Body of pancreas (tissue), 4 donors: Measurements from ENCODE around the gene PTPRB. TPM values are rescaled to one million over a fixed set of nuclear protein-coding genes. Genes with fewer than 3 reads are reported as not detected.
"Not testable (repeated sequence)": the region's sequence is repeated elsewhere in the genome, so short reads cannot be mapped to it uniquely, and the experiment has no call there.

Experiments
- ATAC-seq: fragments of 150-250 bp; one replicate; pipeline ENCODE4 v1.9.1; 2016
- DNase-seq, 4 donors: peaks; one replicate each; pipeline ENCODE4 v3.0.0-alpha.2; 2019
- H3K27ac ChIP-seq, 4 donors: fragments of 200-600 bp; sonication (generic); 1 replicate in 3 of 4; 2 replicates in 1 of 4; pipeline versions ENCODE4 v1.5.1 to v1.6.1; 2016 to 2019; ENCODE audit warnings: mild to moderate bottlenecking in 1 of 4, mixed read lengths in 1 of 4, moderate library complexity in 1 of 4
- H3K27me3 ChIP-seq, 2 donors: fragments of 200-600 bp; sonication (generic); one replicate each; pipeline ENCODE4 v1.6.0; 2016; ENCODE audit warnings: mild to moderate bottlenecking in 1 of 2
- H3K36me3 ChIP-seq, 2 donors: fragments of 200-600 bp; sonication (generic); replicated peaks in 1 of 2; 2 replicates each; pipeline ENCODE4 v1.5.1; 2016; ENCODE audit warnings: low read depth in 2 of 2; ENCODE audit not compliant: insufficient read depth in 1 of 2
- H3K4me1 ChIP-seq: fragments of 200-600 bp; sonication (generic); one replicate; pipeline ENCODE4 v1.6.0; 2016
- H3K4me3 ChIP-seq, 2 donors: fragments of 200-600 bp; sonication (generic); 1 replicate in 1 of 2; 2 replicates in 1 of 2; pipeline ENCODE4 v1.5.1; 2016 to 2019
- H3K9me3 ChIP-seq, 3 donors: fragments of 200-600 bp; sonication (generic); 1 replicate in 2 of 3; 2 replicates in 1 of 3; pipeline ENCODE4 v1.5.1; 2016
- CTCF ChIP-seq, 7 experiments: fragments of 450-650 bp in 4 of 7; fragments of 200-600 bp in 3 of 7; sonication (generic) in 3 of 7; IDR thresholded peaks; one replicate each; pipeline ENCODE4 v1.5.1; 2016 to 2019; ENCODE audit warnings: antibody characterized with exemption in 7 of 7
- POLR2A ChIP-seq, 3 donors: fragments of 450-650 bp; IDR thresholded peaks; one replicate each; pipeline ENCODE4 v1.6.1; 2016; ENCODE audit warnings: antibody characterized with exemption in 3 of 3, mild to moderate bottlenecking in 2 of 3
- WGBS, 2 donors: methylation state at CpG; one replicate each; pipeline ENCODE4 v1.1.5; 2017; 5-methylcytosine and 5-hydroxymethylcytosine counted together
- intact Hi-C: fragments of 100-400 bp; cut with DNase I; formaldehyde crosslinking; loops from one replicate; pipeline ENCODE4 v1.15.1; 2023
- total RNA-seq, 2 donors: library from RNA; depleted of rRNA; stranded (reverse); fragments of >200 nt; gene quantifications; one replicate each; pipeline ENCODE4 v1.1.0, GENCODE V29; 2016

The PTPRB gene
- total RNA-seq, 2 donors from 2014 or later, result 4.9 to 9.9 TPM

- Histone ChIP-seq H3K4me3 (no peak overlapping the region), H3K27me3 (no peaks in the 10 kb centered on the region), H3K36me3 (no peaks in the 10 kb centered on the region), H3K4me1 (no peaks in the 10 kb centered on the region), H3K27ac (no peak overlapping the region), H3K9me3 (no peaks in the 10 kb centered on the region)
- TF ChIP-seq POLR2A (IDR thresholded peaks at IDR 0.05) (no peak), CTCF (IDR thresholded peaks at IDR 0.05) (no peak)
- 36 to 40% methylated on average over 2 of the region's 2 CpGs for WGBS, 2 donors
- intact Hi-C loops, result no loop called here
- no peak for ATAC-seq
- DNase-seq, result no peak
Observed at GRCh38 chr12:70507442-70507841, 129.8 kb downstream of the PTPRB start.

- H3K27me3 ChIP-seq, result no peaks in the 10 kb centered on the region
- H3K27ac ChIP-seq, result no peak overlapping the region
- no peaks in the 10 kb centered on the region for H3K36me3 ChIP-seq
- no peak overlapping the region for H3K4me3 ChIP-seq
- no peak for TF ChIP-seq CTCF (IDR thresholded peaks at IDR 0.05)
- no peak for TF ChIP-seq POLR2A (IDR thresholded peaks at IDR 0.05)
- intact Hi-C loops, result no loop called here
- ATAC-seq (no peak), DNase-seq (no peak)
- no peaks in the 10 kb centered on the region for H3K4me1 ChIP-seq
- peaks cover 0 to 6% (median 0%) of the 10 kb centered on the region in 3 donors for H3K9me3 ChIP-seq
- 83 to 95% methylated on average over 5 of the region's 5 CpGs for WGBS, 2 donors
Observed at GRCh38 chr12:70497508-70497907, 139.7 kb downstream of the PTPRB start.

- WGBS, 2 donors, result 61 to 92% methylated on average over 1 of the region's 1 CpG
- ATAC-seq, H3K9me3 ChIP-seq: not testable (repeated sequence)
Observed at GRCh38 chr12:70492904-70493303, 144.3 kb downstream of the PTPRB start.

GRCh38 chr12:70490928-70491327 lies 146.3 kb downstream of the PTPRB start:
- H3K4me3 ChIP-seq, H3K36me3 ChIP-seq, H3K27me3 ChIP-seq, intact Hi-C loops, H3K4me1 ChIP-seq, DNase-seq, H3K9me3 ChIP-seq, H3K27ac ChIP-seq, ATAC-seq: not testable (repeated sequence)

More at GRCh38 chr12:70492904-70493303, 144.3 kb downstream of the PTPRB start:
- H3K4me1 ChIP-seq, intact Hi-C loops, H3K27ac ChIP-seq, H3K27me3 ChIP-seq, H3K4me3 ChIP-seq, DNase-seq, H3K36me3 ChIP-seq: not testable (repeated sequence)

- intact Hi-C loops, result no loop called here
- 43 to 71% methylated on average over 2 of the region's 2 CpGs for WGBS, 2 donors
- no peaks in the 10 kb centered on the region for H3K27me3 ChIP-seq
- H3K36me3 ChIP-seq, result no peaks in the 10 kb centered on the region
- H3K27ac ChIP-seq, result no peak overlapping the region
- no peak for DNase-seq
- no peaks in the 10 kb centered on the region for H3K4me1 ChIP-seq
- no peak for ATAC-seq
- H3K4me3 ChIP-seq, result no peak overlapping the region
- TF ChIP-seq CTCF (IDR thresholded peaks at IDR 0.05) (no peak), POLR2A (IDR thresholded peaks at IDR 0.05) (no peak)
- no peaks in the 10 kb centered on the region for H3K9me3 ChIP-seq
Observed at GRCh38 chr12:70487440-70487839, 149.8 kb downstream of the PTPRB start.

- H3K4me3 ChIP-seq, result no peak overlapping the region
- TF ChIP-seq POLR2A (IDR thresholded peaks at IDR 0.05) (no peak), CTCF (IDR thresholded peaks at IDR 0.05) (no peak)
- intact Hi-C loops, result no loop called here
- WGBS, 2 donors, result 35 to 39% methylated on average over 2 of the region's 2 CpGs
- no peaks in the 10 kb centered on the region for H3K9me3 ChIP-seq
- no peak overlapping the region for H3K27ac ChIP-seq
- H3K27me3 ChIP-seq, result no peaks in the 10 kb centered on the region
- no peaks in the 10 kb centered on the region for H3K36me3 ChIP-seq
- no peaks in the 10 kb centered on the region for H3K4me1 ChIP-seq
- no peak for ATAC-seq
- no peak for DNase-seq
Observed at GRCh38 chr12:70486588-70486987, 150.6 kb downstream of the PTPRB start.
